ENCODE results near the gene REX1BD. TPM values are rescaled to one million over a fixed set of nuclear protein-coding genes. Genes with fewer than 3 reads are reported as not detected.

REX1BD gene
- polyA plus RNA-seq, 12 donors = 18.6 to 49.6 (median 23.9) TPM; not detected in 1

DNA sequence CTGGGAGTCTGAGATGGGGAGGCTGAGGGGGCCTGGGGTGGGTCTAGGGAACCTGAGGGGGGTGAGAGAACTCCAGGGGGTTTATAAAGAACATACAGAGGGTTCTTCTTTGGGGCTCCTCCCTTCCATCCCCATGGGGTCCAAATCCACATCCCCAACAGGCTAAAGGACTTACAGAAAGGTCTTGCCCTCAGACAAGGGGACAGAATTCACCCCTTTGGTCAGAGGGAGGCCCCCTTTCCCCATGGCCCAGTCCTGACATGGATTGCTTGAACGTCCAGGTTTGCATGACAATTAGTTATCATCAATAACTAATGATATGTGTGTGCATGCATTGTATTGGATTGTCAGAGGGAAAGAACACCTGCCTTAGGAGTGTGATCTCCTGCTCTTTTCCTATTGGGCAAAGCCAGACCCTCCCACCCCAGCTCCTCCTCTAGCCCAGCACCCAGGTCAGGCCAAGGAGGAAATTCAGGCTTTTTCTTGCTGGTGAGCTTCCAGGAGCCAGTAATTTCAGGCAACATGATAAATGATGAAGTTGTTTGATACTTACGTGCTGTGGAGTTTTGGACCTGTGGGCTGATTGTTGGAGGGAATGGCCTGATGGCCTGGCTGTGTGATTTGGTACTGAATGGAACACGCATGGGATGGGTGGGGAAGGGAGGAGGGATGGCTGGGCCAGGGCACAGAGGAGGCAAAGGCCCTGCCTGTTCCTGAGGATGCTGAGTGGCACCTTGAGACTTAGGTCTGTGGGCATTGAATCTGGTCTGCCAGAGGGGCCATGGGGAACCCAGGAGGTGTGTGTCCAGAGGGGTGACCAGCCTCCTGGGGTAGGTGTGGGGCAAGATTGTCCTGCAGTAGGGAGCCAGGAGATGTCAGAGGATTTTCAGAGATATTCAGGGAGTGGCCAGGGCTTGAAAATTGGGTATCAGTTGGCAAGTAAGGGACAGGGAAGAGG, 49.4 kb downstream of the REX1BD start:
- DNase-seq = no peak

DNA sequence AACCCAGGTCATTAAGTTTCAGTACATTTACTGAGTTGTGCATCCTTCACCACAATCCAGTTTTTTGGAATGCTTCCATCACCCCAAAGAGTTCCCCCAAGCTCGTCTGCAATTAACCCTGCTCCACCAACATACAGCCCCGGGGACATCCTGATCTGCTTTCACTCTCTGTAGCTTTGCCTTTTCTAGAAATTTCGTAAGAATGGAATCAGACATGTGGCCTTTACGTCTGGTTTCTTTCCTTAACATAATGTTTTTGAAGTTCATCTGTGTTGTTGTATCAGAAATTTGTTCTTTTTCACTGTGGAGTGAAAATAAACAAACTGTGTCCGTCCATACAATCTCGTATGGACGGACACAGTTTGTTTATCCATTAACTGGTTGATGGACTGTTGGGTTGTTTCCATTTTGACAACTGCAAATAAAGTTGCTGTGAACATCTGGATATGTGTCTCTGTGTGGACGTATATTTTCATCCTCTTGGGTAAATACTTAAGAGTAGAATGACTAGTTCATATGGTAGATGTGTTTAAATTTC, 51.2 kb downstream of the REX1BD start:
- DNase-seq = no peak

Other genes starting within 250 kb of the REX1BD start
- 10 to 100 TPM in 9 of 12 donors, 1 to 10 TPM in 3; 8.5 to 77.8 (median 13.2) TPM for gene PGPEP1, start 248.2 kb upstream of the REX1BD start, polyA plus RNA-seq (ENCODE audit: insufficient read length in 12 of 12)
- 1 to 10 TPM in 4 of 12 donors, under 1 TPM in 7, not detected in 1; 0.20 to 9.6 (median 0.54) TPM for gene GDF15, start 202.6 kb upstream of the REX1BD start, polyA plus RNA-seq (ENCODE audit: insufficient read length in 12 of 12)
- gene LRRC25, start 191.2 kb upstream of the REX1BD start, polyA plus RNA-seq (ENCODE audit: insufficient read length in 12 of 12) = 1 to 10 TPM in 7 of 12 donors, under 1 TPM in 3, not detected in 2; 0.45 to 2.6 (median 1.2) TPM
- gene SSBP4, start 169.4 kb upstream of the REX1BD start, polyA plus RNA-seq (ENCODE audit: insufficient read length in 12 of 12) = 100 to 1,000 TPM in 2 of 12 donors, 10 to 100 TPM in 9, not detected in 1; 72.8 to 126 (median 87.7) TPM
- gene ISYNA1, start 150.7 kb upstream of the REX1BD start, polyA plus RNA-seq (ENCODE audit: insufficient read length in 12 of 12) = 100 to 1,000 TPM in 10 of 12 donors, 10 to 100 TPM in 1, not detected in 1; 97.4 to 180 (median 122) TPM
- gene ELL, start 66.7 kb upstream of the REX1BD start, polyA plus RNA-seq (ENCODE audit: insufficient read length in 12 of 12) = 10 to 100 TPM in 11 of 12 donors, not detected in 1; 11.1 to 35.4 (median 14.8) TPM
- 100 to 1,000 TPM in 7 of 12 donors, 10 to 100 TPM in 4, not detected in 1; 81.6 to 157 (median 111) TPM for gene FKBP8, start 45.2 kb upstream of the REX1BD start, polyA plus RNA-seq (ENCODE audit: insufficient read length in 12 of 12)
- gene KXD1, start 30.9 kb upstream of the REX1BD start, polyA plus RNA-seq (ENCODE audit: insufficient read length in 12 of 12) = 100 to 1,000 TPM in 2 of 12 donors, 10 to 100 TPM in 9, not detected in 1; 58.9 to 125 (median 63.9) TPM
- 1,000 to 10,000 TPM in 8 of 12 donors, 100 to 1,000 TPM in 3, not detected in 1; 779 to 1,239 (median 1,048) TPM for gene UBA52, start 16.9 kb upstream of the REX1BD start, polyA plus RNA-seq (ENCODE audit: insufficient read length in 12 of 12)
- 10 to 100 TPM in 5 of 12 donors, 1 to 10 TPM in 6, not detected in 1; 5.2 to 54.5 (median 8.6) TPM for gene CRLF1, start 18.0 kb downstream of the REX1BD start, polyA plus RNA-seq (ENCODE audit: insufficient read length in 12 of 12)
- 10 to 100 TPM in 3 of 12 donors, 1 to 10 TPM in 8, not detected in 1; 4.7 to 19.4 (median 8.2) TPM for gene TMEM59L, start 24.1 kb downstream of the REX1BD start, polyA plus RNA-seq (ENCODE audit: insufficient read length in 12 of 12)
- 1 to 10 TPM in 11 of 12 donors, not detected in 1; 2.8 to 8.5 (median 3.8) TPM for gene KLHL26, start 48.2 kb downstream of the REX1BD start, polyA plus RNA-seq (ENCODE audit: insufficient read length in 12 of 12)
- gene CRTC1, start 94.9 kb downstream of the REX1BD start, polyA plus RNA-seq (ENCODE audit: insufficient read length in 12 of 12) = 10 to 100 TPM in 8 of 12 donors, 1 to 10 TPM in 3, not detected in 1; 9.8 to 29.3 (median 11.7) TPM
- 10 to 100 TPM in 5 of 12 donors, 1 to 10 TPM in 5, not detected in 2; 3.2 to 30.9 (median 9.2) TPM for gene COMP, start 202.5 kb downstream of the REX1BD start, polyA plus RNA-seq (ENCODE audit: insufficient read length in 12 of 12)
- gene UPF1, start 243.2 kb downstream of the REX1BD start, polyA plus RNA-seq (ENCODE audit: insufficient read length in 12 of 12) = 10 to 100 TPM in 11 of 12 donors, not detected in 1; 25.3 to 86.6 (median 33.8) TPM